Endothelial cell of umbilical vein (primary cell): Measurements from ENCODE around the gene BPIFA1. TPM values are rescaled to one million over a fixed set of nuclear protein-coding genes. Genes with fewer than 3 reads are reported as not detected.

Experiments
- BruUV-seq: library from RNA; stranded (reverse); fragments of 400-500 nt; replicated peaks from 2 replicates; lab custom pipeline; 2021; lab: Mats Ljungman, UMichigan
- CTCF ChIA-PET: fragments of 300-600, 350-600 bp; sonication (Branson Sonifier 250); formaldehyde crosslinking; loops from one replicate; lab custom pipeline; 2021; ENCODE audit warnings: antibody characterized with exemption, inconsistent platforms; lab: Charles Lee
- POLR2A ChIA-PET: fragments of 300-600, 350-600 bp; sonication (Branson Sonifier 250); formaldehyde crosslinking; loops from one replicate; lab custom pipeline; 2021; ENCODE audit warnings: antibody characterized with exemption, inconsistent platforms; lab: Charles Lee
- DNase-seq: peaks from one replicate; pipeline ENCODE4 v3.0.0-alpha.2; 2011; ENCODE audit warnings: low read depth, low spot score
- FAIRE-seq: peaks from 2 replicates; lab custom pipeline; 2011; peaks lifted over from hg19 to GRCh38; lab: Jason Lieb, UNC
- H2AFZ ChIP-seq: 2 replicates; pipeline ENCODE4 v1.6.0; 2012; ENCODE audit warnings: low read depth, low read length, control low read depth, inconsistent platforms
- H3K27ac ChIP-seq: 2 replicates; pipeline ENCODE4 v1.5.1; 2011; ENCODE audit warnings: low read depth, mild to moderate bottlenecking, control low read depth, low read length, moderate library complexity; ENCODE audit not compliant: insufficient read depth
- H3K27me3 ChIP-seq, 2 experiments: 2 replicates each; pipeline versions ENCODE4 v1.6.0 to v1.6.1; 2011; ENCODE audit warnings: low read length in 2 of 2, mixed read lengths in 1 of 2; ENCODE audit not compliant: control insufficient read depth in 2 of 2, insufficient read depth in 2 of 2
- H3K36me3 ChIP-seq, 2 experiments: 2 replicates in 1 of 2; 3 replicates in 1 of 2; pipeline ENCODE4 v1.5.1; 2011; ENCODE audit warnings: low read length in 2 of 2, mild to moderate bottlenecking in 1 of 2, moderate library complexity in 1 of 2; ENCODE audit not compliant: control insufficient read depth in 2 of 2, insufficient read depth in 2 of 2; ENCODE audit errors: extremely low read depth in 1 of 2
- H3K4me1 ChIP-seq: 3 replicates; pipeline ENCODE4 v1.5.1; 2011; ENCODE audit warnings: mild to moderate bottlenecking, low read length; ENCODE audit not compliant: control insufficient read depth, insufficient read depth; ENCODE audit errors: extremely low read depth
- H3K4me2 ChIP-seq: 2 replicates; pipeline ENCODE4 v1.6.1; 2011; ENCODE audit warnings: low read length, control low read depth, mixed read lengths; ENCODE audit not compliant: insufficient read depth
- H3K4me3 ChIP-seq, 3 experiments: fragments of 200-600 bp in 1 of 3; sonication (generic), shearing (Covaris generic) in 1 of 3; replicated peaks in 1 of 3; 2 replicates each; pipeline ENCODE4 v1.5.1; 2011 to 2016; ENCODE audit warnings: control low read depth in 3 of 3, low read length in 3 of 3, mild to moderate bottlenecking in 2 of 3, inconsistent platforms in 1 of 3, low read depth in 1 of 3, moderate library complexity in 1 of 3; ENCODE audit not compliant: insufficient read depth in 1 of 3
- H3K79me2 ChIP-seq: 2 replicates; pipeline ENCODE4 v1.6.0; 2012; ENCODE audit warnings: low read length, inconsistent platforms; ENCODE audit not compliant: control insufficient read depth, insufficient read depth
- H3K9ac ChIP-seq: replicated peaks from 2 replicates; pipeline ENCODE3; 2011; ENCODE audit warnings: low read length, control low read depth; ENCODE audit not compliant: insufficient read depth; ENCODE audit errors: extremely low read depth
- H3K9me1 ChIP-seq: replicated peaks from 3 replicates; pipeline ENCODE4 v1.6.0; 2011; ENCODE audit warnings: mild to moderate bottlenecking, low read length; ENCODE audit not compliant: control insufficient read depth, insufficient read depth; ENCODE audit errors: extremely low read depth
- H3K9me3 ChIP-seq: replicated peaks from 2 replicates; pipeline ENCODE4 v1.5.1; 2012; ENCODE audit warnings: low read length, inconsistent platforms; ENCODE audit not compliant: control insufficient read depth, insufficient read depth
- H4K20me1 ChIP-seq: replicated peaks from 2 replicates; pipeline ENCODE3; 2011; ENCODE audit warnings: mild to moderate bottlenecking, low read length; ENCODE audit not compliant: control insufficient read depth, insufficient read depth; ENCODE audit errors: extremely low read depth
- EZH2 ChIP-seq: IDR thresholded peaks from 2 replicates; pipeline ENCODE4 v1.6.1; 2012; ENCODE audit warnings: borderline replicate concordance, low read depth, mild to moderate bottlenecking, moderate library complexity, low read length, inconsistent platforms; ENCODE audit not compliant: severe bottlenecking
- FOS ChIP-seq: IDR thresholded peaks from 2 replicates; pipeline ENCODE4 v1.6.1; 2011; ENCODE audit warnings: mild to moderate bottlenecking, low read length, moderate library complexity, borderline replicate concordance; ENCODE audit not compliant: insufficient read depth
- GATA2 ChIP-seq: IDR thresholded peaks from 2 replicates; pipeline ENCODE4 v1.7.0; 2011; ENCODE audit warnings: low read depth, mild to moderate bottlenecking, moderate library complexity, mixed read lengths, low read length; ENCODE audit not compliant: insufficient read length, insufficient read depth
- JUN ChIP-seq: IDR thresholded peaks from 2 replicates; pipeline ENCODE4 v1.6.1; 2011; ENCODE audit warnings: borderline replicate concordance, low read depth; ENCODE audit not compliant: insufficient read length, insufficient read depth
- MYC ChIP-seq: IDR thresholded peaks from one replicate; pipeline ENCODE4 v1.6.1; 2011; ENCODE audit warnings: mild to moderate bottlenecking, low read depth, low read length
- POLR2A ChIP-seq: IDR thresholded peaks from 2 replicates; pipeline ENCODE4 v1.6.1; 2012; ENCODE audit warnings: low read depth, mild to moderate bottlenecking, control low read depth, low read length
- POLR2AphosphoS5 ChIP-seq: IDR thresholded peaks from 2 replicates; pipeline ENCODE4 v1.6.1; 2012; ENCODE audit warnings: low read depth, mild to moderate bottlenecking, control low read depth, low read length, moderate library complexity; ENCODE audit not compliant: insufficient read depth
- dilution Hi-C: fragments of 300-500 bp; cut with MboI; formaldehyde crosslinking; loops from one replicate; pipeline ENCODE4 v1.15.0; 2019; ENCODE audit warnings: low sequenced_read_pairs; ENCODE audit not compliant: extremely low pct_ligation_motif_present
- intact Hi-C: fragments of 100-400 bp; cut with micrococcal nuclease; formaldehyde crosslinking; loops from one replicate; pipeline ENCODE4 v1.10.0; 2022
- polyA plus RNA-seq, 4 experiments: library from polyadenylated mRNA; depleted of rRNA in 3 of 4; stranded (reverse) in 3 of 4; unstranded in 1 of 4; fragments of >200 nt; gene quantifications; 2 replicates each; pipeline versions ENCODE4 v1.2.1 to v1.2.3, GENCODE V29; 2011 to 2012; ENCODE audit warnings: missing spikeins in 1 of 4
- total RNA-seq: library from RNA; stranded (reverse); gene quantifications from 2 replicates; pipeline ENCODE4 v1.2.3, GENCODE V29; 2021
- TF ChIP-seq, protein P1 (sequence below): IDR thresholded peaks from 2 replicates; pipeline ENCODE4 v1.6.1; 2011; ENCODE audit not compliant: insufficient read depth, insufficient read length
- TF ChIP-seq, protein P2 (sequence below), 2 donors: IDR thresholded peaks; 1 replicate in 1 of 2; 2 replicates in 1 of 2; pipeline ENCODE4 v1.5.1; 2011; ENCODE audit warnings: low read length in 2 of 2, mild to moderate bottlenecking in 2 of 2, moderate library complexity in 2 of 2, control low read depth in 1 of 2, inconsistent platforms in 1 of 2, low read depth in 1 of 2; ENCODE audit not compliant: insufficient read depth in 1 of 2; ENCODE audit errors: extremely low read depth in 1 of 2

Gene BPIFA1
- total and polyA plus RNA-seq, 2 donors (not counting 3 experiments of a cell fraction or from before 2014, with no cell fraction given): not detected

DNA sequence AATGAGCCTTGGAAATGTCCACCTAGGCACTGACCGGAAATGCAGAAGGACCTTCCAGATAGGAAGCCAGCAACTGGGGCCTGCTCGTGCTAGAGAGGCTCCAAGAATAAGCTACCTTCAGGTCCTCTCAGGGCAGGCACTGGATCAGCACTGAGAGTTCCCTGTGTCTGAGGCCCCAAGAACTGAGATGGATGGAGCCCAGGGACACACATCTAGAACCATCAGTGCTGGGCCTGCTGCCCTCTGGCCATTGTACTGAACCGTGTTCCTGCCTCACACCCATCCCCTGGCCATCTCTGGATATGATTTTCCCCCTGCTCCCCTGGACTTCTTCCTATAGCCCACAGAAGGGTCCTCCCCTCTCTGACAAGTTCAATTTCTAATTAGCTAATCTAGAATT is 10.3 kb downstream of the BPIFA1 start:
- dilution Hi-C loops (no loop called here), intact Hi-C loops (no loop called here)
- Histone ChIP-seq H4K20me1 (no peaks in the 10 kb centered on the region), H3K9me3 (no peaks in the 10 kb centered on the region), H3K9ac (no peak overlapping the region), H2AFZ (no peak overlapping the region), H3K27ac (no peak overlapping the region), H3K4me3 (no peak overlapping the region), H3K9me1 (no peaks in the 10 kb centered on the region), H3K4me1 (no peaks in the 10 kb centered on the region), H3K36me3 (no peaks in the 10 kb centered on the region), H3K4me2 (no peak overlapping the region), H3K79me2 (no peaks in the 10 kb centered on the region), H3K27me3 (no peaks in the 10 kb centered on the region)
- no peak for TF ChIP-seq GATA2
- TF ChIP-seq, protein P1, sequence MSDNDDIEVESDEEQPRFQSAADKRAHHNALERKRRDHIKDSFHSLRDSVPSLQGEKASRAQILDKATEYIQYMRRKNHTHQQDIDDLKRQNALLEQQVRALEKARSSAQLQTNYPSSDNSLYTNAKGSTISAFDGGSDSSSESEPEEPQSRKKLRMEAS: no peak
- TF ChIP-seq POLR2AphosphoS5: no peak
- TF ChIP-seq POLR2A: no peak
- no peak for TF ChIP-seq FOS
- TF ChIP-seq JUN: no peak
- TF ChIP-seq EZH2: no peak
- TF ChIP-seq, protein P2, sequence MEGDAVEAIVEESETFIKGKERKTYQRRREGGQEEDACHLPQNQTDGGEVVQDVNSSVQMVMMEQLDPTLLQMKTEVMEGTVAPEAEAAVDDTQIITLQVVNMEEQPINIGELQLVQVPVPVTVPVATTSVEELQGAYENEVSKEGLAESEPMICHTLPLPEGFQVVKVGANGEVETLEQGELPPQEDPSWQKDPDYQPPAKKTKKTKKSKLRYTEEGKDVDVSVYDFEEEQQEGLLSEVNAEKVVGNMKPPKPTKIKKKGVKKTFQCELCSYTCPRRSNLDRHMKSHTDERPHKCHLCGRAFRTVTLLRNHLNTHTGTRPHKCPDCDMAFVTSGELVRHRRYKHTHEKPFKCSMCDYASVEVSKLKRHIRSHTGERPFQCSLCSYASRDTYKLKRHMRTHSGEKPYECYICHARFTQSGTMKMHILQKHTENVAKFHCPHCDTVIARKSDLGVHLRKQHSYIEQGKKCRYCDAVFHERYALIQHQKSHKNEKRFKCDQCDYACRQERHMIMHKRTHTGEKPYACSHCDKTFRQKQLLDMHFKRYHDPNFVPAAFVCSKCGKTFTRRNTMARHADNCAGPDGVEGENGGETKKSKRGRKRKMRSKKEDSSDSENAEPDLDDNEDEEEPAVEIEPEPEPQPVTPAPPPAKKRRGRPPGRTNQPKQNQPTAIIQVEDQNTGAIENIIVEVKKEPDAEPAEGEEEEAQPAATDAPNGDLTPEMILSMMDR (IDR thresholded peaks at IDR 0.05; ENCODE audit: extremely low read depth in 1 of 2, insufficient read depth in 1 of 2, low read depth in 1 of 2, low read length in 2 of 2): no peak
- TF ChIP-seq MYC: no peak
- ChIA-PET POLR2A (no interaction called here), CTCF (interaction anchor here (0.9 to 1.5 kb wide), 3 partner anchors 11 to 16 kb away, joined by 3 to 6 read pairs (median 4); partner anchors contain the start of gene BPIFA1)
- FAIRE-seq: no peak
- BruUV-seq: no TSS peak
- DNase-seq: no peak
